HG02759 (cell line): ENCODE data around the gene CGB5.
"Not testable (repeated sequence)": the region's sequence is repeated elsewhere in the genome, so short reads cannot be mapped to it uniquely, and the experiment has no call there.

Source experiments
- ATAC-seq: cut with Tn5 transposase; IDR thresholded peaks from one replicate; pipeline ENCODE4 v1.9.1; 2021; ENCODE audit warnings: mild to moderate bottlenecking, moderate library complexity; ENCODE audit not compliant: unreplicated experiment

CGB5 gene

GRCh38 chr19:49056902-49057596 lies 13.4 kb downstream of the CGB5 start:
- not testable (repeated sequence) for ATAC-seq

DNA sequence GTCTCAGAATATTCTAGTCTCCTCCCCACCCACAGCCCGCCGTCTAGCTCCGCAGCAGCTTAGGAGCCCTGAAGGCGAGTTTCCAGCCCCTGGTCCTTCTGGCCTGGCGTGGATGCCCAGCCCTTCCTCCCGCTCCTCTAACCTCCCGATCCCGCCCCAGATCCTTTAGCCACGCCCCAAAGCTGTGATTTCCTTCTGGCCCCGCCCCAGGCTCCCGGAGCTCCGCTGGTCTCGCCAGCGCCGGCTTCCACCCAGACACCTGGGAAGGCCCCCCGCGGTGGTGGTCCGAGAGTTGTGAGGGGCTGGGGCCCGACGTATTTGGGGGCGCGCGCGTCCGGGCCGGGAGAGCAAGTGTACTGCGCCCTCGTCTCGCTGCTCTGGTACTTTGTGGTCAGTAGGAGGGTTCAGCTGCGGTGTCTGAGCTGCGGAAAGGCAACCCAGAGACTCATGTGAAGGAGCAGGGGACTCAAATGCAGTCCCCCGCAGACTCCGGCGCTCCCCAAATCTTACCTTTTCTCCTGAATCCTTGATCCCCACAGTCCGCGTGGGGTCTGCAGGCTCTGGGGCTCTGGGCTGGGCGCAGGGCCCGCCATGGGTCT lies 14.1 kb downstream of the CGB5 start, which contains the start of gene CGB7:
Gene CGB7 (minus strand): TSS at position 114 of the 599 bp plus-strand sequence. CDS start 2,374 bp downstream, outside the sequence.
- no peak for ATAC-seq

GRCh38 chr19:49058562-49058961 lies 14.9 kb downstream of the CGB5 start:
- ATAC-seq: no peak

GRCh38 chr19:49059053-49059452 lies 15.4 kb downstream of the CGB5 start:
- ATAC-seq: no peak

DNA sequence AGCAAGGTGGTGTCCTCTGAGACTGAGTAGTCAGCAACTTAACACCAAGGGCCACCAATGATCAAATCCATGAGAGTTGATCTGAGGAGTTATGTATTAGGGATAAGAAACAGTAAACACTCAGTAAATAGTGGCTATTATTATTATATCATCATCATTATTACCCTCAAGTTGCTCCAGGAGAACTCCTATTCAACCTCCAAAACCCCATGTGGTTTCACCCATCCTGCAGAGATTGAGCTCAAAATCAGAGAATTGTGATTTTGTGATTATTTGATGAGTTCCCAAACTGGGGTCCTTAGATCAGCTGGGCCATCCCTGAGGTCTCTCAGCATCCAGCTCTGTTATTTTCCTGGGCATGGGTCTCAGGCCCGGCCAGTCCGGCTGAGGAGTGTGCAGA lies 17.4 kb downstream of the CGB5 start:
- no peak for ATAC-seq

DNA sequence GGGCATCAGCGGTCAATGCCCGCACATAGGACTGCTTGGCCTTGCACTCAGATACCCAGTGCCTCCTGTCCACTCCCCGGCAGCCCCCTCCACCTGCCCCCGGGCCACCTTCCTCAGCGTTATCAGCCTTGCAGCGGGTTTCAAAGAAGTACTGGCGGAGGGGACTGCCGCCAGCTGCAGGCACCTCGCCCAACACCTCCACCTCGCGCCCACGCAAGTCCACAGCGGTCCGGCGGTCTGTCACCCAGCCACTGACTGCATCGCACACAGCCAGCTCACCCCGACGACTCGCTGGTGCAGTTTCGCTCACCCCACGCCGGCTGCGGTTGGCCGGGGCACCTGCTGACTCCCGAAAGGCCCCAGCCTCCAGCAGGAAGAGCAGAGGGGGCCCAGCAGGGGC lies 17.8 kb downstream of the CGB5 start:
- no peak for ATAC-seq

- no peak for ATAC-seq
These were observed 20.5 kb downstream of the CGB5 start for GRCh38 chr19:49064029-49064629.

- no peak for ATAC-seq
These were observed 21.3 kb downstream of the CGB5 start, which contains the start of gene NTF4 for GRCh38 chr19:49064768-49065611. Gene NTF4 (minus strand): TSS chr19:49064818. CDS start chr19:49061997, 2,821 bp downstream.

- ATAC-seq: no peak
These were observed 22.4 kb downstream of the CGB5 start for GRCh38 chr19:49065905-49066512.

DNA sequence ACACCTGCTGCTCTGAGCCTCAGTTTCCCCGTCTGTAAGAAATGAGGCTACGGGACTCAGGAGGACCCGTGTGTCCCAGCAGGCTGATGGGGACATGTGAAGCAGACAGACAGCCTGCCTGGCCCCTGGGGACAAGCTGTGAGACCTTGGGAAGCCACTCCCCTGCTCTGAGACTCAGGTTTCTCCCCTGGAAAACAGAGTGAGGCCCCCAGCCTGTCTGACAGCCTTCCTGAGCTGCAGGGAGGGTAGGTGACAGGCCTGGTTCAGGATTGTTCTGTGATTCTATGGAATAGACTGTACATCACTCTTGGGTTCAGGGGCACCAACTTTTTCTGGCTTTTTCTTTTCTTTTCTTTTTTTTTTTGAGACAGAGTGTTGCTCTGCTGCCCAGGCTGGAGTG lies 23.9 kb downstream of the CGB5 start:
- ATAC-seq: no peak

DNA sequence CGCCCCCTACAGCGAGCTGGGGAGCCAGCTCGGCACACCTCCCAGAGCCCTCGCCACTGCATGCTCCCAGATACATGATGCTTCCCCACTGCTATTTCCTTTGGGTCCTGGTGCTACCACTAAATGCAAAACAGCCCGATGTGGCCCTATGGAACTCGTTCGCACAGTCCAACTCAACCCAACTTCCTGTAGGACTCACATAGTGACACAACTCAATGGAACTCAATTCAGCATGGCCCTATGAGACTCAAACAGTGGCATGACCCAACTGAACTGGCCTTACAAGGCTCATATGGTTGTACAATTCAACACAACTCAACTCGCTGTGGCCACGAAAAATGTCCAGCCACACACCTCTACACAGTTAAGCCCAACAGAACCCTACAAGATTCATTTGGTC lies 25.4 kb downstream of the CGB5 start:
- no peak for ATAC-seq

DNA sequence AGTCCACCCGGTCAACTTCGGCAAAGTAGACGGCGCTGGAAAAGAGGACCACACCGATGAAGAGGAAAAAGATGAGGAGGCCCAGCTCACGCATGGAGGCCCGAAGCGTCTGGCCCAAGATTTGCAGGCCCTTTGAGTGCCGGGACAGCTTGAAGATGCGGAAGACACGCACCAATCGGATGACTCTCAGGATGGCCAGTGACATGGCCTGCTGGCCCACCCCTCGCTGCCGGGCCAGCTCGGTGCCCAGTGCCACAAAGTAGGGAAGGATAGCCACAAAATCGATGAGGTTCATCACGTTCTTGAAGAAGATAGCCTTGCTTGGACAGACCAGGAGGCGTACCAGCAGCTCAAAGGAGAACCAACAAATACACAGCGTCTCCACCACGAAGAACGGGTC lies 26.8 kb downstream of the CGB5 start:
- ATAC-seq: no peak

GRCh38 chr19:49071860-49072547 lies 28.4 kb downstream of the CGB5 start:
- no peak for ATAC-seq

DNA sequence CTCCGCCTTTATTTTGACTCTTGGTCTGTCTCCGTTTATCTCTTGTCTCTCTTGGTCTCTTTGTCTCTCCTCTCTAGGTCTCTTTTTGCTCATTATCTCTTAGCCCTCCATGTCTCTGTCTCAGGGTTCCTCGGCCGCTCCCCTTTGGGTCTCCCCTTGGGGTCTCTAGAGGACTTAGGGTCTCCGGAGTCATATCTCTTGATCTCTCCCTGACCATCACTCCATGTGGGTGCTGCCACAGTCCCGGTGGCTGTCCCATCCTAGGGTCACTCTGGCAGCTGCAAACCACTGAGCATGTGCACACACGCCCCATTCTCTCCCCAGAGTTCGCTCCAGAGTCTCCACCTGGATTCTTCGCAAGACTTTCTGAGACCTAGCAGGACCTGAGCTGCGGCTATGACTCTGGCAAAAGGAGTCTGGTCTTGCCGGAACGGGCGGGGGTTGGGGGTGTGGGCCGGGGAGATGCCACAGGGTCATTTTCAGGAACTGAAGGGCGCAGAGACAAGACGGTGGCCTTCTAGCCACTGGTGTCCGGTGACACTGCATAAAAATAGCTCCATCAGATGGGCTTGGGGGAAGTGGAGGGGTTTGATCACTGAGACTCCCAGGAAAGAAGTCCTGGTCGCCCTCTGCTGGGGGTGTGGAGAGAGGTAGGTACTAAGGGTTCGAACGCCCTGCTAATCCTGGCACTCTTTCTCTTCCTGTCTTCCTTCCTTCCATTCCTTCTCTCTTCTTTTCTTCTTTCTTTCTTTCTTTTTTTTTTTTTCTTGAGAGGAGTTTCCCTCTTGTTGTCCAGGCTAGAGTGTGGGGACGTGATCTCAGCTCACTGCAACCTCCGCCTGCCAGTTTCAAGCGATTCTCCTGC lies 30.1 kb downstream of the CGB5 start:
- ATAC-seq: no peak

DNA sequence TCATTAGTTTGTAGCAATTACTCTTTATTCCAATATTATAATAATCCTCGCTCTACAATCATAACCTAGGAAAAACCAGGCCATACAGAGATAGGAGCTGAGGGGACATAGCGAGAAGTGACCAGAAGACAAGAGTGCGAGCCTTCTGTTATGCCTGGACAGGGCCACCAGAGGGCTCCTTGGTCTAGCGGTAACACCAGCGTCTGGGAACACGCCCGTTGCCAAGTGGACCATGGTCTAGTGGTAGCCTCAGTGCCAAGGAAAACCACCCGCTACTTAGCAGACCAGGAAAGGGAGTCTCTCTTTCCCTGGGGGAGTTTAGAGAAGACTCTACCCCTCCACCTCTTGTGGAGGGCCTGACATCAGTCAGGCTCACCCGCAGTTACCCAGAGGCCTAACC lies 31.2 kb downstream of the CGB5 start:
- not testable (repeated sequence) for ATAC-seq

GRCh38 chr19:49080392-49080791 lies 36.7 kb downstream of the CGB5 start:
- ATAC-seq: no peak

- ATAC-seq: no peak
These were observed 37.6 kb downstream of the CGB5 start for GRCh38 chr19:49081273-49081672.

- no peak for ATAC-seq
These were observed 40.8 kb downstream of the CGB5 start for GRCh38 chr19:49084206-49085019.
